Right atrium auricular region (tissue), 2 donors: Measurements from ENCODE around the gene MATN1. TPM values are rescaled to one million over a fixed set of nuclear protein-coding genes. Genes with fewer than 3 reads are reported as not detected.

ENCODE experiments used
- DNase-seq: peaks from one replicate; pipeline ENCODE4 v3.0.0-alpha.2; 2019; ENCODE audit warnings: low spot score
- H3K27ac ChIP-seq, 2 donors: fragments of 200-600 bp; sonication (generic); 1 replicate in 1 of 2; 2 replicates in 1 of 2; pipeline ENCODE4 v1.5.1; 2016 to 2019
- H3K27me3 ChIP-seq, 2 donors: fragments of 200-600 bp; sonication (generic); one replicate each; pipeline versions ENCODE4 v1.5.1 to v1.6.0; 2017 to 2019
- H3K36me3 ChIP-seq: fragments of 200-600 bp; sonication (generic); one replicate; pipeline ENCODE4 v1.5.1; 2016
- H3K4me1 ChIP-seq, 2 donors: fragments of 200-600 bp; sonication (generic); one replicate each; pipeline versions ENCODE4 v1.5.1 to v1.6.0; 2017 to 2019
- H3K4me3 ChIP-seq, 2 donors: fragments of 200-600 bp; sonication (generic); 1 replicate in 1 of 2; 2 replicates in 1 of 2; pipeline ENCODE4 v1.5.1; 2017 to 2019; ENCODE audit warnings: mild to moderate bottlenecking in 1 of 2, moderate library complexity in 1 of 2
- H3K9me3 ChIP-seq, 2 donors: fragments of 200-600 bp; sonication (generic); one replicate each; pipeline ENCODE4 v1.5.1; 2019
- total RNA-seq, 2 donors: library from RNA; depleted of rRNA; stranded (reverse); fragments of >200 nt; gene quantifications; one replicate each; pipeline ENCODE4 v1.1.0, GENCODE V29; 2016
- TF ChIP-seq, protein P1 (sequence below), 2 donors: fragments of 200-600 bp; sonication (generic); IDR thresholded peaks; one replicate each; pipeline ENCODE4 v1.5.1; 2019; ENCODE audit warnings: antibody characterized with exemption in 2 of 2

Gene MATN1
- total RNA-seq, 2 donors from 2014 or later = not detected

DNA sequence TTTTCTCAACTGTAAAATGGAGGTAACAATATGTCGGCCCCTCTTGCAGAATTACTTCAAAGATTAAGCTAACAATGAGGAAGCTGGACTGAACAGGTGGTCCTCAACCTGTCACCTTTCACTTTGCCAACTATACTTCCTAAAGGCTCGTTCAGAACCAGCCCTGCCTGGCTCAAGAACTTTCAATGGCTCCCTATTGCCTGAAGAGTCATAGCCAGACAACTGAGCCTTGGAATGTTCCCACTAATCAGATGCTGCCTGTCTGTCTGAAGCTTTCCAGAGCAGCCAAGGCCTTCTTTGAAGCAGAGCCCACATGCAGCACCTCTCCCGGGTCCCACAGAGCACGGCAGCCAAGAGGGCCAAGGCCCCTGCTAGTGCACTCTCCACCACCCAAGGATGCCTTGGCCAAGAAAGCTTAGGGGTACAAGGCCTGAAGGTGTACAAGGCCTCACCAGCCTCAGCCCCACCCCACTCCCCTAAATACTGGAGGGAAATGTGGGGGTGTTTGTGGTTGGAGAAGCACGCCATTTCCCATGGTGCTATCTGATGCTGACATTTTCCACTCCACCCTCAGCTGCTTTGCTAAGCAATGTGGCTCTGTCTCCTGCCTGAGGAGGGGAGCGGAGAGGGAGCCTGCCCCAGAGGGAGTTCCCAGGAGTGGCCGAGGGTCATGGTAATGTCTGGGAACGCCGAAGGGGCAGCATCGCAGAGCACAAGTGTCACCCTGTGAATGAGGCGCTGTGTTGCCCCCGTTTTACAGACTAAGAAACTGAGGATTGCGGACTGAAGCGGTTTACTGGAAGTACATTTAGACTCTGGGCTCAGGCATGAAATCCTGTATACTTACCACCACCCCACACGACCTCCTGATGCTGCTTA lies 42.4 kb upstream of the MATN1 start:
- Histone ChIP-seq H3K36me3 (no peaks in the 10 kb centered on the region), H3K9me3 (no peaks in the 10 kb centered on the region), H3K4me1 (peaks cover 0 to 8% of the 10 kb centered on the region in 2 donors), H3K27ac (no peak overlapping the region), H3K27me3 (no peaks in the 10 kb centered on the region), H3K4me3 (no peak overlapping the region)
- TF ChIP-seq, protein P1, sequence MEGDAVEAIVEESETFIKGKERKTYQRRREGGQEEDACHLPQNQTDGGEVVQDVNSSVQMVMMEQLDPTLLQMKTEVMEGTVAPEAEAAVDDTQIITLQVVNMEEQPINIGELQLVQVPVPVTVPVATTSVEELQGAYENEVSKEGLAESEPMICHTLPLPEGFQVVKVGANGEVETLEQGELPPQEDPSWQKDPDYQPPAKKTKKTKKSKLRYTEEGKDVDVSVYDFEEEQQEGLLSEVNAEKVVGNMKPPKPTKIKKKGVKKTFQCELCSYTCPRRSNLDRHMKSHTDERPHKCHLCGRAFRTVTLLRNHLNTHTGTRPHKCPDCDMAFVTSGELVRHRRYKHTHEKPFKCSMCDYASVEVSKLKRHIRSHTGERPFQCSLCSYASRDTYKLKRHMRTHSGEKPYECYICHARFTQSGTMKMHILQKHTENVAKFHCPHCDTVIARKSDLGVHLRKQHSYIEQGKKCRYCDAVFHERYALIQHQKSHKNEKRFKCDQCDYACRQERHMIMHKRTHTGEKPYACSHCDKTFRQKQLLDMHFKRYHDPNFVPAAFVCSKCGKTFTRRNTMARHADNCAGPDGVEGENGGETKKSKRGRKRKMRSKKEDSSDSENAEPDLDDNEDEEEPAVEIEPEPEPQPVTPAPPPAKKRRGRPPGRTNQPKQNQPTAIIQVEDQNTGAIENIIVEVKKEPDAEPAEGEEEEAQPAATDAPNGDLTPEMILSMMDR (IDR thresholded peaks at IDR 0.05) = no peak
- DNase-seq = no peak

DNA sequence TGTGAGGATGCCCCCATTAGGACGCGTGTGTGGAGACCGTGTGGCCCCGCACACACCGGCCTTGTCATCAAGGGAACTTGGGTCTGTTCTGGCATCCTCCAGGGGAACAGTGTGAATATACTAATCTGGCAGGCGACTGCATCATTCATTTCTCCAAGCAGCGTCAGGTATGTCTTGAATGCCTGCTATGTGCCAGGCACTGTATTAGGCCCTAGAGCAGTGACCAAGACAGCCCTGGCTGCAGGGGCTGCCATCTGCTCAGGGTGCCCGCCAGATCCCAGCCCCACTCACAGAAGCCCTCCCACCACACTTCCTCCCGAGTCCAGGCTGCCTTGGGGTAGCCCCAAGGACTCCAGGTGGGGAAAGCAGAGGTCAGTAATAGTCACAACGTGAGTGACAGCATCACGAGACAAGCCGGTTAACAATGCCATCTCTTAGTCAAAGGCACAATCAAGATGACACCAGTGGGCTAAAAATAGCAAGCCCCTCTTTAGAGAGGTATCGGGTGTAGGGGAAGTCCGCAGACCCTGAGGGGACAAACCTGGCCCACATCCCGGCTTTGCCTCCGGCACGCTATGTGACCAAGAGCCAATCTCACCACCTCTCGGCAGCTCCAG lies 41.7 kb upstream of the MATN1 start:
- H3K9me3 ChIP-seq = no peaks in the 10 kb centered on the region
- DNase-seq = no peak
- no peaks in the 10 kb centered on the region for H3K36me3 ChIP-seq
- no peak overlapping the region for H3K27ac ChIP-seq
- H3K4me1 ChIP-seq = peaks cover 0 to 8% of the 10 kb centered on the region in 2 donors
- no peaks in the 10 kb centered on the region for H3K27me3 ChIP-seq
- no peak overlapping the region for H3K4me3 ChIP-seq
- TF ChIP-seq, protein P1 (IDR thresholded peaks at IDR 0.05) = no peak

DNA sequence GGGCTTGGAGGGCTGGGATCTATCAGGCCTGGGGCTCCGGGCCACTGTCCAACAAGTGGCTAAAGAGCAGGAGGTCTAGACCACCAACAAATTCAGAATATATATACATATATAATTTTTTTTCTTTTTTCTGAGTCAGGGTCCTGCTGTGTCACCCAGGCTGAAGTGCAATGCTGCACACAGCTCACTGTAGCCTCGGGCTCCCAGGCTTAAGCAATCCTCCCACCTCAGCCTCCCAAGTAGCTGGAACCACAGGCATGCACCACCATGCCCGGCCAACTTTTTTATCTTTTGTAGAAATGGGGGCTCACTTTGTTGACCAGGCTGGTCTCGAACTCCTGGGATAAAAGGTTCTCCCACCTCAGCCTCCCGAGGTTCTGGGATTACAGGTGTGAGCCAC lies 41.0 kb upstream of the MATN1 start:
- no peak for DNase-seq
- Histone ChIP-seq H3K27ac (no peak overlapping the region), H3K36me3 (no peaks in the 10 kb centered on the region), H3K9me3 (no peaks in the 10 kb centered on the region), H3K4me3 (no peak overlapping the region), H3K4me1 (peaks cover 0 to 8% of the 10 kb centered on the region in 2 donors), H3K27me3 (no peaks in the 10 kb centered on the region)
- TF ChIP-seq, protein P1 (IDR thresholded peaks at IDR 0.05) = no peak

DNA sequence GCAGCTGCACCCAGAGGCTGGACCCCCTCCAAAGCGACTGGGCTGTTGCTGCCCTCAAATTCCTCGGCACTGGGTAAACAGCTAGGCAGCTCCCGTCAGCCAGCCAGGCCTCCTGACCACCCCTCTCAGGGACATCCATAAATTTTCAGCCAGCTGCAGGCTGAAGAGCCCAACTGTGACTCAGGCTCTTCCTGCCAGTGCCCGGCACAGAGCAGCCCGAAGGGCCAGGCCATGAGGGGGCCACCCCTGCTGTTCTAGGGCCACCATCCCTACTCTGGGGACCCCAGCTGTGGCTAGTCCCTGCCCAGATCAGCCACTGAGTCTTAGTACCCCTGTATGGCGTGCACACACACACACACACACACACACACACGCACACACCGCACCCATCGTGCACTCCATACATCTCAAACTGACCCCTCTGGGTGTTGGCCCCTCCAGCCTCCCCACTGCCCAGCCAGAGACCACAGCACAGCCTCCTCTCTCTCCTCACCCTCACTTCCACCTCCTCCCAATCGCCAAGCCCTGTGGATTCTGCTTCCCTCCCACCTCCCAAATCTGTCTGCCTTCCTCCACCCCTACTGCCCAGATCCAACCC lies 40.4 kb upstream of the MATN1 start:
- H3K27ac ChIP-seq = no peak overlapping the region

DNA sequence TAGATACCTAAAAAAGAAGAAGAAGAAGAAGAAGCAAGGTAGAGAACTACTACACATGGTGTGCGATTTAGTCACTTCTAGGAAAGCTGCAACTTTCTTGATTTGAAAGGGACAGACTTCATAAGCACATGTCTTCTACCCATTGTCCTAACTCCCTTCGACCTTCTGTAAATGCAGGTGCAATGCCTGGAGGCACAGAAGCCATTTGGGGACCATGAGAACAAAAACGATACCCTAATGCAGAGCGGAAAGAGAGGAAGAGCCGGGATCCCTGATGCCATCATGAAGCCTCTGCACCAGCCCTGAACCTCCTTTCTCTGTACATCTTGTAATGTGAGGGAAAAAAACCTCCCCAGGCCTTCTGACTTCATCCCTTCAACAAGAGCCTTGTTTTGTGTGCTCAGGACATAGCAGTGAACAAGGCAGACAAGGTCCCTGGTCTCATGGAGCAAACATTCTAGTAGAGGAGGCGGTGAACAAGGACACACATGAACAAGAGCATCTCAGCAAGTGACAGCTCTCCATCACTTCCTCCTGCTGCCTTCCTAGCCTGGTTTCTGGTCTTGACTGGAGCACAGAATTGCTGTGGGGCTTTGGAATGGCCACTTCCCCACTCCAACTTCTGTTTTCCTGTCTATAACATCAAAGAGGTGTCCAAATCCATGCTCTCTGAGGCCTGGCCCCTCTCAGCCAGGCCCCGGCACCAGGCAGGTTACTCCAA lies 39.7 kb upstream of the MATN1 start:
- Histone ChIP-seq H3K4me1 (peaks cover 0 to 8% of the 10 kb centered on the region in 2 donors), H3K4me3 (no peak overlapping the region), H3K27me3 (no peaks in the 10 kb centered on the region), H3K27ac (peak overlapping the region in 1 of 2 donors; percentile 25), H3K36me3 (no peaks in the 10 kb centered on the region), H3K9me3 (no peaks in the 10 kb centered on the region)
- no peak for DNase-seq
- TF ChIP-seq, protein P1 (IDR thresholded peaks at IDR 0.05) = no peak

More for the DNA sequence above, 40.4 kb upstream of the MATN1 start:
- TF ChIP-seq, protein P1 (IDR thresholded peaks at IDR 0.05) = no peak
- Histone ChIP-seq H3K9me3 (no peaks in the 10 kb centered on the region), H3K4me3 (no peak overlapping the region), H3K4me1 (peaks cover 0 to 8% of the 10 kb centered on the region in 2 donors), H3K27me3 (no peaks in the 10 kb centered on the region), H3K36me3 (no peaks in the 10 kb centered on the region)
- no peak for DNase-seq
